NB4 (cell line): ENCODE data around the gene SPAG17.

Experiments
- POLR2A ChIP-seq: IDR thresholded peaks from 2 replicates; pipeline ENCODE4 v1.6.1; 2011; ENCODE audit warnings: mild to moderate bottlenecking; ENCODE audit not compliant: insufficient read length; ENCODE audit errors: extremely low read depth
- TF ChIP-seq, protein P1 (sequence below): IDR thresholded peaks from one replicate; pipeline ENCODE4 v1.5.1; 2012; ENCODE audit warnings: low read depth, low read length

DNA sequence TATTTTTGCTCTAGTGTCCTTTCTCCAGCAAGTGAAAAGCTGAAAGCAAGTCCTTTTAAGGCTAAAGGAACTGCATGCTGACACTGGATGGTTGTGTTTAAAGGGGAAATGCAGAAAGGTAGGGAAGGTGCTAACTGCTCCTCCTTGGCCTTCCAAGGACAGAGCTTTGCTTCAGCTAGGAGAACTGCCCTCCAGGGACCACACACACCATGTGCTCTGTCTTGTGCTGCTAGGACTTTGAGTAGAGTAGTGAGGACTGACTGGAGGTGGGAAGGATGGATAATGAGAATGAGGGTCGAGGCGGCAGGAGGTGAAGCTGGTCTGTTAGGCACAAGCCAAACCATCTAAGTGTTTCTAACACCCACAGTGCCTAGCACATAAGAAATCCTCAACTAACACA is 177.6 kb downstream of the SPAG17 start:
- TF ChIP-seq POLR2A: no peak
- TF ChIP-seq, protein P1, sequence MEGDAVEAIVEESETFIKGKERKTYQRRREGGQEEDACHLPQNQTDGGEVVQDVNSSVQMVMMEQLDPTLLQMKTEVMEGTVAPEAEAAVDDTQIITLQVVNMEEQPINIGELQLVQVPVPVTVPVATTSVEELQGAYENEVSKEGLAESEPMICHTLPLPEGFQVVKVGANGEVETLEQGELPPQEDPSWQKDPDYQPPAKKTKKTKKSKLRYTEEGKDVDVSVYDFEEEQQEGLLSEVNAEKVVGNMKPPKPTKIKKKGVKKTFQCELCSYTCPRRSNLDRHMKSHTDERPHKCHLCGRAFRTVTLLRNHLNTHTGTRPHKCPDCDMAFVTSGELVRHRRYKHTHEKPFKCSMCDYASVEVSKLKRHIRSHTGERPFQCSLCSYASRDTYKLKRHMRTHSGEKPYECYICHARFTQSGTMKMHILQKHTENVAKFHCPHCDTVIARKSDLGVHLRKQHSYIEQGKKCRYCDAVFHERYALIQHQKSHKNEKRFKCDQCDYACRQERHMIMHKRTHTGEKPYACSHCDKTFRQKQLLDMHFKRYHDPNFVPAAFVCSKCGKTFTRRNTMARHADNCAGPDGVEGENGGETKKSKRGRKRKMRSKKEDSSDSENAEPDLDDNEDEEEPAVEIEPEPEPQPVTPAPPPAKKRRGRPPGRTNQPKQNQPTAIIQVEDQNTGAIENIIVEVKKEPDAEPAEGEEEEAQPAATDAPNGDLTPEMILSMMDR: no peak
